HEK293 (cell line): ENCODE data around the gene RMND5B.

Source experiments
- CTCF ChIA-PET: fragments of 350-600 bp; formaldehyde crosslinking; extraction: SDS; loops from one replicate; lab custom pipeline; 2021; ENCODE audit warnings: antibody characterized with exemption; lab: Yijun Ruan, JAX
- POLR2A ChIA-PET: fragments of 300-600 bp; formaldehyde crosslinking; extraction: SDS; loops from one replicate; lab custom pipeline; 2020; ENCODE audit warnings: antibody characterized with exemption, inconsistent platforms; lab: Yijun Ruan, JAX
- H3K27ac ChIP-seq: fragments of 200-500 bp; sonication (Bioruptor generic); 2 replicates; pipeline ENCODE4 v1.5.1; 2014; ENCODE audit warnings: low read depth, low read length, control low read depth, inconsistent platforms; ENCODE audit errors: extremely low read depth
- H3K36me3 ChIP-seq, 2 experiments: fragments of 200-500 bp in 1 of 2; sonication (Bioruptor generic) in 1 of 2; 1 replicate in 1 of 2; 2 replicates in 1 of 2; pipeline ENCODE4 v1.5.1; 2014 to 2017; ENCODE audit warnings: inconsistent platforms in 2 of 2, low read length in 2 of 2; ENCODE audit not compliant: control insufficient read depth in 2 of 2, insufficient read depth in 1 of 2
- H3K4me1 ChIP-seq: fragments of 200-500 bp; sonication (Bioruptor generic); 2 replicates; pipeline ENCODE4 v1.5.1; 2014; ENCODE audit warnings: mild to moderate bottlenecking, low read length, inconsistent platforms; ENCODE audit not compliant: control insufficient read depth, insufficient read depth
- H3K4me3 ChIP-seq: 2 replicates; pipeline ENCODE4 v1.5.1; 2011; ENCODE audit warnings: low read depth, mild to moderate bottlenecking, control low read depth, low read length, moderate library complexity
- H3K9me3 ChIP-seq: fragments of 200-500 bp; sonication (Bioruptor generic); 2 replicates; pipeline ENCODE4 v1.5.1; 2014; ENCODE audit warnings: low read depth, low read length, inconsistent platforms; ENCODE audit not compliant: control insufficient read depth, insufficient read depth
- GLIS2 ChIP-seq: fragments of 450-650 bp; formaldehyde crosslinking; IDR thresholded peaks from 2 replicates; pipeline ENCODE4 v1.5.1; 2016; ENCODE audit warnings: missing biosample characterization, missing genetic modification characterization
- KLF1 ChIP-seq: fragments of 450-650 bp; formaldehyde crosslinking; IDR thresholded peaks from 2 replicates; pipeline ENCODE4 v1.5.1; 2016; ENCODE audit warnings: missing biosample characterization, missing genetic modification characterization
- KLF16 ChIP-seq: fragments of 450-650 bp; formaldehyde crosslinking; IDR thresholded peaks from 2 replicates; pipeline ENCODE4 v1.5.1; 2017; ENCODE audit warnings: missing biosample characterization, missing genetic modification characterization
- OSR2 ChIP-seq: fragments of 450-650 bp; formaldehyde crosslinking; IDR thresholded peaks from 2 replicates; pipeline ENCODE4 v1.5.1; 2016; ENCODE audit warnings: missing biosample characterization, missing genetic modification characterization
- SP3 ChIP-seq: fragments of 450-650 bp; formaldehyde crosslinking; IDR thresholded peaks from 2 replicates; pipeline ENCODE4 v1.5.1; 2016; ENCODE audit warnings: missing biosample characterization, missing genetic modification characterization
- SP7 ChIP-seq: fragments of 450-650 bp; formaldehyde crosslinking; IDR thresholded peaks from 2 replicates; pipeline ENCODE4 v1.5.1; 2016; ENCODE audit warnings: missing biosample characterization, missing genetic modification characterization
- ZBTB17 ChIP-seq: fragments of 450-650 bp; formaldehyde crosslinking; IDR thresholded peaks from 2 replicates; pipeline ENCODE4 v1.5.1; 2016; ENCODE audit warnings: missing biosample characterization, missing genetic modification characterization
- ZBTB48 ChIP-seq: fragments of 450-650 bp; formaldehyde crosslinking; IDR thresholded peaks from 2 replicates; pipeline ENCODE4 v1.5.1; 2016; ENCODE audit warnings: missing biosample characterization, missing genetic modification characterization
- ZIC2 ChIP-seq: fragments of 450-650 bp; formaldehyde crosslinking; IDR thresholded peaks from 2 replicates; pipeline ENCODE4 v1.5.1; 2016; ENCODE audit warnings: missing biosample characterization, missing genetic modification characterization
- ZNF138 ChIP-seq: fragments of 450-650 bp; formaldehyde crosslinking; IDR thresholded peaks from 2 replicates; pipeline ENCODE4 v1.5.1; 2016; ENCODE audit warnings: missing biosample characterization, missing genetic modification characterization, borderline replicate concordance
- ZNF214 ChIP-seq: fragments of 450-650 bp; formaldehyde crosslinking; IDR thresholded peaks from 2 replicates; pipeline ENCODE4 v1.5.1; 2017; ENCODE audit warnings: missing biosample characterization, mild to moderate bottlenecking, missing genetic modification characterization, borderline replicate concordance
- ZNF311 ChIP-seq: fragments of 450-650 bp; formaldehyde crosslinking; IDR thresholded peaks from 2 replicates; pipeline ENCODE4 v1.5.1; 2017; ENCODE audit warnings: missing biosample characterization, missing genetic modification characterization, borderline replicate concordance
- ZNF341 ChIP-seq: fragments of 450-650 bp; formaldehyde crosslinking; IDR thresholded peaks from 2 replicates; pipeline ENCODE4; 2016; ENCODE audit warnings: low read depth, missing biosample characterization, missing genetic modification characterization
- ZNF48 ChIP-seq: fragments of 450-650 bp; formaldehyde crosslinking; IDR thresholded peaks from 2 replicates; pipeline ENCODE4 v1.5.1; 2016; ENCODE audit warnings: missing biosample characterization, missing genetic modification characterization
- ZNF544 ChIP-seq: fragments of 450-650 bp; formaldehyde crosslinking; IDR thresholded peaks from 2 replicates; pipeline ENCODE4 v1.5.0; 2017; ENCODE audit warnings: missing biosample characterization, missing genetic modification characterization
- ZNF585B ChIP-seq: fragments of 450-650 bp; formaldehyde crosslinking; IDR thresholded peaks from 2 replicates; pipeline ENCODE4 v1.5.1; 2016; ENCODE audit warnings: missing biosample characterization, missing genetic modification characterization
- ZNF654 ChIP-seq: fragments of 450-650 bp; formaldehyde crosslinking; IDR thresholded peaks from 2 replicates; pipeline ENCODE4 v1.5.1; 2016; ENCODE audit warnings: low read depth, missing biosample characterization, missing genetic modification characterization
- ZNF664 ChIP-seq: fragments of 450-650 bp; formaldehyde crosslinking; IDR thresholded peaks from 2 replicates; pipeline ENCODE4 v1.5.1; 2016; ENCODE audit warnings: missing biosample characterization, missing genetic modification characterization
- ZNF785 ChIP-seq: fragments of 450-650 bp; formaldehyde crosslinking; IDR thresholded peaks from 2 replicates; pipeline ENCODE4 v1.5.1; 2016; ENCODE audit warnings: missing biosample characterization, missing genetic modification characterization
- TF ChIP-seq, protein P1 (sequence below): fragments of 450-650 bp; formaldehyde crosslinking; IDR thresholded peaks from 2 replicates; pipeline ENCODE4 v1.5.1; 2016; ENCODE audit warnings: missing biosample characterization, missing genetic modification characterization
- TF ChIP-seq, protein P2 (sequence below): fragments of 450-650 bp; formaldehyde crosslinking; IDR thresholded peaks from 2 replicates; pipeline ENCODE4 v1.5.1; 2016; ENCODE audit warnings: missing biosample characterization, missing genetic modification characterization
- TF ChIP-seq, protein P3 (sequence below): fragments of 450-650 bp; formaldehyde crosslinking; IDR thresholded peaks from 2 replicates; pipeline ENCODE4 v1.5.1; 2016; ENCODE audit warnings: missing biosample characterization, missing genetic modification characterization
- TF ChIP-seq, protein P4 (sequence below): fragments of 450-650 bp; formaldehyde crosslinking; IDR thresholded peaks from 2 replicates; pipeline ENCODE4 v1.5.1; 2017; ENCODE audit warnings: missing biosample characterization, mild to moderate bottlenecking, missing genetic modification characterization, moderate library complexity
- TF ChIP-seq, protein P5 (sequence below): fragments of 450-650 bp; formaldehyde crosslinking; IDR thresholded peaks from 2 replicates; pipeline ENCODE4; 2016; ENCODE audit warnings: missing biosample characterization, missing genetic modification characterization
- TF ChIP-seq, protein P6 (sequence below): fragments of 450-650 bp; formaldehyde crosslinking; IDR thresholded peaks from 2 replicates; pipeline ENCODE4 v1.5.1; 2017; ENCODE audit warnings: missing biosample characterization, missing genetic modification characterization
- TF ChIP-seq, protein P7 (sequence below): IDR thresholded peaks from 2 replicates; pipeline ENCODE4 v1.6.1; 2011; ENCODE audit warnings: mild to moderate bottlenecking, low read depth, low read length, borderline replicate concordance

Gene RMND5B

DNA sequence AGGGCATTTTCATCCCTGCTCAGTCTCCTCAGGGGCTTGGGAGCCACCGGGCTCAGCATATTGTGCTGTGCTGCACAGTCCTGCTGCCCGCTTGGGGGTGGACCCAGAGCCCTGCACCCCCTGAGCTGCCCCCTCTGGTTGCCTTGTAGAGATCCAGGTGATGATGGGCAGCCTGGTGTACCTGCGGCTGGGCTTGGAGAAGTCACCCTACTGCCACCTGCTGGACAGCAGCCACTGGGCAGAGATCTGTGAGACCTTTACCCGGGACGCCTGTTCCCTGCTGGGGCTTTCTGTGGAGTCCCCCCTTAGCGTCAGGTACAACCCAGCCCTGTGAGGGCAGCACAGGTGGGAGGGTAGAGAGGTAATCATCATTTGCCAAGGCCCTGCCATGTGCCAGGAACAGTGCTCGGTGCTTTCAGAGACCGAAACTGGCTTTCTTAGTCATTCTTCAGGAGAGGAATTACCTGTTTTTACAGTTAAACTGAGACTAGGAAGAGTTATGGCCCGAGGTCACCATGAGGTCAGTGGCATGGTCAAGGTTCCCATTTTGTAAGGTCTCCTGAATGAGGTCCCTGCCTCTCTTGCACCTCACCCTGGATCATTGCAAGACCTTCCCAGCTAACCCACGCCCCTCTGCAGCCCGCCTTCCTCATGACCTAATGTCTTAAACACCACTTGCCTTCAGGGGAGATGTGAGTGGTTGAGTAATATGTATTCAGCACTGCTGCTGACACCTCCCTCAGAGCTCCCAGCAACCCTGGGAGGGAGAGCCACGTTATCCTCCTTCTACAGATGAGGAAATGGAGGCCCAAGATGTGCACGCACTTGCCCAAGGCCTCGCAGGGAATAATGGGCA is 15.4 kb downstream of the RMND5B start (continued):
- TF ChIP-seq, protein P1, sequence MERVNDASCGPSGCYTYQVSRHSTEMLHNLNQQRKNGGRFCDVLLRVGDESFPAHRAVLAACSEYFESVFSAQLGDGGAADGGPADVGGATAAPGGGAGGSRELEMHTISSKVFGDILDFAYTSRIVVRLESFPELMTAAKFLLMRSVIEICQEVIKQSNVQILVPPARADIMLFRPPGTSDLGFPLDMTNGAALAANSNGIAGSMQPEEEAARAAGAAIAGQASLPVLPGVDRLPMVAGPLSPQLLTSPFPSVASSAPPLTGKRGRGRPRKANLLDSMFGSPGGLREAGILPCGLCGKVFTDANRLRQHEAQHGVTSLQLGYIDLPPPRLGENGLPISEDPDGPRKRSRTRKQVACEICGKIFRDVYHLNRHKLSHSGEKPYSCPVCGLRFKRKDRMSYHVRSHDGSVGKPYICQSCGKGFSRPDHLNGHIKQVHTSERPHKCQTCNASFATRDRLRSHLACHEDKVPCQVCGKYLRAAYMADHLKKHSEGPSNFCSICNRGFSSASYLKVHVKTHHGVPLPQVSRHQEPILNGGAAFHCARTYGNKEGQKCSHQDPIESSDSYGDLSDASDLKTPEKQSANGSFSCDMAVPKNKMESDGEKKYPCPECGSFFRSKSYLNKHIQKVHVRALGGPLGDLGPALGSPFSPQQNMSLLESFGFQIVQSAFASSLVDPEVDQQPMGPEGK (tag by site-specific recombination) = peak; percentile 53; the same call in 1 of the 2 replicates
- TF ChIP-seq, protein P2, sequence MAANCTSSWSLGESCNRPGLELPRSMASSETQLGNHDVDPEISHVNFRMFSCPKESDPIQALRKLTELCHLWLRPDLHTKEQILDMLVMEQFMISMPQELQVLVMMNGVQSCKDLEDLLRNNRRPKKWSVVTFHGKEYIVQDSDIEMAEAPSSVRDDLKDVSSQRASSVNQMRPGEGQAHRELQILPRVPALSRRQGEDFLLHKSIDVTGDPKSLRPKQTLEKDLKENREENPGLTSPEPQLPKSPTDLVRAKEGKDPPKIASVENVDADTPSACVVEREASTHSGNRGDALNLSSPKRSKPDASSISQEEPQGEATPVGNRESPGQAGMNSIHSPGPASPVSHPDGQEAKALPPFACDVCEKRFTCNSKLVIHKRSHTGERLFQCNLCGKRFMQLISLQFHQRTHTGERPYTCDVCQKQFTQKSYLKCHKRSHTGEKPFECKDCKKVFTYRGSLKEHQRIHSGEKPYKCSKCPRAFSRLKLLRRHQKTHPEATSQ (tag by site-specific recombination) = no peak
- no peak; the same call in 1 of the 2 replicates for TF ChIP-seq SP3 (tag by site-specific recombination)
- no peak for TF ChIP-seq ZNF585B (tag by site-specific recombination)
- TF ChIP-seq ZIC2 = peak; percentile 61
- TF ChIP-seq, protein P3, sequence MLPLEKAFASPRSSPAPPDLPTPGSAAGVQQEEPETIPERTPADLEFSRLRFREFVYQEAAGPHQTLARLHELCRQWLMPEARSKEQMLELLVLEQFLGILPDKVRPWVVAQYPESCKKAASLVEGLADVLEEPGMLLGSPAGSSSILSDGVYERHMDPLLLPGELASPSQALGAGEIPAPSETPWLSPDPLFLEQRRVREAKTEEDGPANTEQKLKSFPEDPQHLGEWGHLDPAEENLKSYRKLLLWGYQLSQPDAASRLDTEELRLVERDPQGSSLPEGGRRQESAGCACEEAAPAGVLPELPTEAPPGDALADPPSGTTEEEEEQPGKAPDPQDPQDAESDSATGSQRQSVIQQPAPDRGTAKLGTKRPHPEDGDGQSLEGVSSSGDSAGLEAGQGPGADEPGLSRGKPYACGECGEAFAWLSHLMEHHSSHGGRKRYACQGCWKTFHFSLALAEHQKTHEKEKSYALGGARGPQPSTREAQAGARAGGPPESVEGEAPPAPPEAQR (tag by site-specific recombination) = no peak
- TF ChIP-seq, protein P4, sequence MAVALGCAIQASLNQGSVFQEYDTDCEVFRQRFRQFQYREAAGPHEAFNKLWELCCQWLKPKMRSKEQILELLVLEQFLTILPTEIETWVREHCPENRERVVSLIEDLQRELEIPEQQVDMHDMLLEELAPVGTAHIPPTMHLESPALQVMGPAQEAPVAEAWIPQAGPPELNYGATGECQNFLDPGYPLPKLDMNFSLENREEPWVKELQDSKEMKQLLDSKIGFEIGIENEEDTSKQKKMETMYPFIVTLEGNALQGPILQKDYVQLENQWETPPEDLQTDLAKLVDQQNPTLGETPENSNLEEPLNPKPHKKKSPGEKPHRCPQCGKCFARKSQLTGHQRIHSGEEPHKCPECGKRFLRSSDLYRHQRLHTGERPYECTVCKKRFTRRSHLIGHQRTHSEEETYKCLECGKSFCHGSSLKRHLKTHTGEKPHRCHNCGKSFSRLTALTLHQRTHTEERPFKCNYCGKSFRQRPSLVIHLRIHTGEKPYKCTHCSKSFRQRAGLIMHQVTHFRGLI = peak; percentile 77
- TF ChIP-seq ZNF544 = no peak
- TF ChIP-seq KLF1 (tag by site-specific recombination) = peak; percentile 37; the same call in 1 of the 2 replicates
- TF ChIP-seq GLIS2 (tag by site-specific recombination) = peak; percentile 52; the same call in 1 of the 2 replicates
- peak; percentile 37 for TF ChIP-seq ZNF654 (tag by site-specific recombination)
- 0 out of 2 replicates have a peak, but pooled peaks have one; percentile 23 for TF ChIP-seq SP7 (tag by site-specific recombination)
- TF ChIP-seq ZNF48 (tag by site-specific recombination) = no peak
- peak; percentile 57; the same call in 1 of the 2 replicates for TF ChIP-seq ZBTB17 (tag by site-specific recombination)

DNA sequence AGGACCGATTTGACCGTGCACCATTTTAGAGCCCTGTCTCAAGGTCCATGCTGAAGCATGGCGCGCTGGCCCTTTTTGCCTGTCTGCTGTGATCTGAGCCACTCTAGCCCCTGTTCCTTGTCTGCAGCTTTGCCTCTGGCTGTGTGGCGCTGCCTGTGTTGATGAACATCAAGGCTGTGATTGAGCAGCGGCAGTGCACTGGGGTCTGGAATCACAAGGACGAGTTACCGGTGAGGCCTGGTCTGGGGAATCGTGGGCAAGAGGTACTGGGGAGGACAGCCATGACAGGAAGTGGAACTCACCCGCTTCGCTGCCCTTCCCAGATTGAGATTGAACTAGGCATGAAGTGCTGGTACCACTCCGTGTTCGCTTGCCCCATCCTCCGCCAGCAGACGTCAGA is 16.6 kb downstream of the RMND5B start:
- Histone ChIP-seq H3K36me3 (peaks cover 32 to 94% of the 10 kb centered on the region in 2 experiments), H3K4me1 (no peaks in the 10 kb centered on the region; the same call in 1 of the 2 replicates), H3K27ac (no peak overlapping the region), H3K4me3 (no peak overlapping the region), H3K9me3 (no peaks in the 10 kb centered on the region)
- TF ChIP-seq OSR2 (tag by site-specific recombination) (no peak), KLF16 (no peak), ZNF585B (tag by site-specific recombination) (no peak), ZNF138 (tag by site-specific recombination) (no peak), ZBTB48 (tag by site-specific recombination) (no peak), ZNF664 (no peak), SP3 (tag by site-specific recombination) (no peak), ZNF214 (tag by site-specific recombination) (no peak), ZNF785 (tag by site-specific recombination) (no peak), ZNF341 (tag by site-specific recombination) (no peak), ZNF311 (tag by site-specific recombination) (no peak)
- TF ChIP-seq, protein P5, sequence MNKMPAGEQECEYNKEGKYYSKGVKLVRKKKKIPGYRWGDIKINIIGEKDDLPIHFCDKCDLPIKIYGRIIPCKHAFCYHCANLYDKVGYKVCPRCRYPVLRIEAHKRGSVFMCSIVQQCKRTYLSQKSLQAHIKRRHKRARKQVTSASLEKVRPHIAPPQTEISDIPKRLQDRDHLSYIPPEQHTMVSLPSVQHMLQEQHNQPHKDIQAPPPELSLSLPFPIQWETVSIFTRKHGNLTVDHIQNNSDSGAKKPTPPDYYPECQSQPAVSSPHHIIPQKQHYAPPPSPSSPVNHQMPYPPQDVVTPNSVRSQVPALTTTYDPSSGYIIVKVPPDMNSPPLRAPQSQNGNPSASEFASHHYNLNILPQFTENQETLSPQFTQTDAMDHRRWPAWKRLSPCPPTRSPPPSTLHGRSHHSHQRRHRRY = no peak
- TF ChIP-seq, protein P6, sequence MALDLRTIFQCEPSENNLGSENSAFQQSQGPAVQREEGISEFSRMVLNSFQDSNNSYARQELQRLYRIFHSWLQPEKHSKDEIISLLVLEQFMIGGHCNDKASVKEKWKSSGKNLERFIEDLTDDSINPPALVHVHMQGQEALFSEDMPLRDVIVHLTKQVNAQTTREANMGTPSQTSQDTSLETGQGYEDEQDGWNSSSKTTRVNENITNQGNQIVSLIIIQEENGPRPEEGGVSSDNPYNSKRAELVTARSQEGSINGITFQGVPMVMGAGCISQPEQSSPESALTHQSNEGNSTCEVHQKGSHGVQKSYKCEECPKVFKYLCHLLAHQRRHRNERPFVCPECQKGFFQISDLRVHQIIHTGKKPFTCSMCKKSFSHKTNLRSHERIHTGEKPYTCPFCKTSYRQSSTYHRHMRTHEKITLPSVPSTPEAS (tag by site-specific recombination) = no peak
- TF ChIP-seq, protein P7, sequence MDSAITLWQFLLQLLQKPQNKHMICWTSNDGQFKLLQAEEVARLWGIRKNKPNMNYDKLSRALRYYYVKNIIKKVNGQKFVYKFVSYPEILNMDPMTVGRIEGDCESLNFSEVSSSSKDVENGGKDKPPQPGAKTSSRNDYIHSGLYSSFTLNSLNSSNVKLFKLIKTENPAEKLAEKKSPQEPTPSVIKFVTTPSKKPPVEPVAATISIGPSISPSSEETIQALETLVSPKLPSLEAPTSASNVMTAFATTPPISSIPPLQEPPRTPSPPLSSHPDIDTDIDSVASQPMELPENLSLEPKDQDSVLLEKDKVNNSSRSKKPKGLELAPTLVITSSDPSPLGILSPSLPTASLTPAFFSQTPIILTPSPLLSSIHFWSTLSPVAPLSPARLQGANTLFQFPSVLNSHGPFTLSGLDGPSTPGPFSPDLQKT = no peak
- POLR2A ChIA-PET = interaction anchor here (0.5 to 1.0 kb wide), 2 partner anchors 9 to 72 kb away, joined by 3 to 4 read pairs; no protein-coding TSS in a partner anchor
- CTCF ChIA-PET = interaction anchor here (0.7 to 13.3 kb wide), 4 partner anchors 27 to 1501 kb away, joined by 3 to 204 read pairs (median 8); partner anchors contain the start of gene HNRNPAB
